ENCODE measurements around the gene DNAJB8. TPM values are rescaled to one million over a fixed set of nuclear protein-coding genes. Genes with fewer than 3 reads are reported as not detected.

Gene DNAJB8
- total and polyA plus RNA-seq, 2 donors (not counting 1 experiment from before 2014, with no cell fraction given): not detected

- peaks cover 19% of the 10 kb centered on the region for H3K79me2 ChIP-seq (ENCODE audit: control insufficient read depth, insufficient read depth, low read length)
- peaks cover 16% of the 10 kb centered on the region for H3K4me1 ChIP-seq (ENCODE audit: control insufficient read depth, extremely low read depth, insufficient read depth, low read length)
- peak; percentile 64 to 91 for DNase-seq (ENCODE audit: low read depth in 2 of 2)
- H3K27me3 ChIP-seq (ENCODE audit: control insufficient read depth, insufficient read depth, low read length): peaks cover 40% of the 10 kb centered on the region
- peak overlapping the region; percentile 6 to 76 (median 44) for H3K4me3 ChIP-seq (replicated peaks in 1 of 4; ENCODE audit: control extremely low read depth in 1 of 4, insufficient read depth in 1 of 4, low read depth in 3 of 4, low read length in 4 of 4)
- H3K36me3 ChIP-seq (ENCODE audit: control insufficient read depth, insufficient read depth, low read length): no peaks in the 10 kb centered on the region
- H3K27ac ChIP-seq (ENCODE audit: insufficient read depth, low read length): peak overlapping the region; percentile 53
- H3K9me3 ChIP-seq (ENCODE audit: control insufficient read depth, insufficient read depth, low read depth, low read length): no peaks in the 10 kb centered on the region
- no peaks in the 10 kb centered on the region for H4K20me1 ChIP-seq (ENCODE audit: control insufficient read depth, extremely low read depth, insufficient read depth, low read length)
- peak overlapping the region; percentile 64 for H3K9ac ChIP-seq (ENCODE audit: insufficient read depth, low read length)
- H3K4me2 ChIP-seq (ENCODE audit: extremely low read depth, insufficient read depth, low read length): peak overlapping the region; percentile 83
- H2AFZ ChIP-seq (ENCODE audit: low read length): no peak overlapping the region
- TF ChIP-seq EZH2 (IDR thresholded peaks at IDR 0.05; ENCODE audit: low read length, missing control alignments): no peak
- TF ChIP-seq CTCF (conservative IDR thresholded peaks at IDR 0.05 in 1 of 2, IDR thresholded peaks at IDR 0.05 in 1 of 2; ENCODE audit: low read depth in 1 of 2, low read length in 2 of 2): no peak
These were observed 21.3 kb upstream of the DNAJB8 start for GRCh38 chr3:128487813-128488635.

- Histone ChIP-seq H3K9me3 (ENCODE audit: control insufficient read depth, insufficient read depth, low read depth, low read length) (no peaks in the 10 kb centered on the region), H3K79me2 (ENCODE audit: control insufficient read depth, insufficient read depth, low read length) (peaks cover 19% of the 10 kb centered on the region), H3K4me2 (ENCODE audit: extremely low read depth, insufficient read depth, low read length) (peak overlapping the region; percentile 83), H3K4me1 (ENCODE audit: control insufficient read depth, extremely low read depth, insufficient read depth, low read length) (peaks cover 18% of the 10 kb centered on the region), H4K20me1 (ENCODE audit: control insufficient read depth, extremely low read depth, insufficient read depth, low read length) (no peaks in the 10 kb centered on the region), H2AFZ (ENCODE audit: low read length) (no peak overlapping the region), H3K27me3 (ENCODE audit: control insufficient read depth, insufficient read depth, low read length) (peaks cover 35% of the 10 kb centered on the region), H3K4me3 (replicated peaks in 1 of 4; ENCODE audit: control extremely low read depth in 1 of 4, insufficient read depth in 1 of 4, low read depth in 3 of 4, low read length in 4 of 4) (peak overlapping the region; percentile 29 to 76 (median 54)), H3K27ac (ENCODE audit: insufficient read depth, low read length) (peak overlapping the region; percentile 30), H3K36me3 (ENCODE audit: control insufficient read depth, insufficient read depth, low read length) (no peaks in the 10 kb centered on the region), H3K9ac (ENCODE audit: insufficient read depth, low read length) (peak overlapping the region; percentile 64)
- TF ChIP-seq CTCF (conservative IDR thresholded peaks at IDR 0.05 in 1 of 2, IDR thresholded peaks at IDR 0.05 in 1 of 2; ENCODE audit: low read depth in 1 of 2, low read length in 2 of 2) (no peak), EZH2 (IDR thresholded peaks at IDR 0.05; ENCODE audit: low read length, missing control alignments) (no peak)
- no peak for DNase-seq (ENCODE audit: low read depth in 2 of 2)
These were observed 20.8 kb upstream of the DNAJB8 start for GRCh38 chr3:128487538-128487812.

GRCh38 chr3:128486681-128487537 is 20.2 kb upstream of the DNAJB8 start:
- H2AFZ ChIP-seq (ENCODE audit: low read length): peak overlapping the region; percentile 36
- TF ChIP-seq EZH2 (IDR thresholded peaks at IDR 0.05; ENCODE audit: low read length, missing control alignments): peak; percentile 19
- TF ChIP-seq CTCF (conservative IDR thresholded peaks at IDR 0.05 in 1 of 2, IDR thresholded peaks at IDR 0.05 in 1 of 2; ENCODE audit: low read depth in 1 of 2, low read length in 2 of 2): no peak
- H3K36me3 ChIP-seq (ENCODE audit: control insufficient read depth, insufficient read depth, low read length): no peaks in the 10 kb centered on the region
- no peaks in the 10 kb centered on the region for H4K20me1 ChIP-seq (ENCODE audit: control insufficient read depth, extremely low read depth, insufficient read depth, low read length)
- no peaks in the 10 kb centered on the region for H3K9me3 ChIP-seq (ENCODE audit: control insufficient read depth, insufficient read depth, low read depth, low read length)
- H3K4me2 ChIP-seq (ENCODE audit: extremely low read depth, insufficient read depth, low read length): peak overlapping the region; percentile 87
- peak in 1 of 2 donors; percentile 59 for DNase-seq (ENCODE audit: low read depth in 2 of 2)
- H3K4me3 ChIP-seq (replicated peaks in 1 of 4; ENCODE audit: control extremely low read depth in 1 of 4, insufficient read depth in 1 of 4, low read depth in 3 of 4, low read length in 4 of 4): peak overlapping the region; percentile 29 to 76 (median 54)
- peaks cover 31% of the 10 kb centered on the region for H3K27me3 ChIP-seq (ENCODE audit: control insufficient read depth, insufficient read depth, low read length)
- peak overlapping the region; percentile 64 for H3K9ac ChIP-seq (ENCODE audit: insufficient read depth, low read length)
- H3K4me1 ChIP-seq (ENCODE audit: control insufficient read depth, extremely low read depth, insufficient read depth, low read length): peaks cover 21% of the 10 kb centered on the region
- H3K27ac ChIP-seq (ENCODE audit: insufficient read depth, low read length): peak overlapping the region; percentile 30
- peaks cover 19% of the 10 kb centered on the region for H3K79me2 ChIP-seq (ENCODE audit: control insufficient read depth, insufficient read depth, low read length)

Measured in fibroblast of lung (primary cell).